ENCODE data around the gene CREBRF. TPM values are rescaled to one million over a fixed set of nuclear protein-coding genes. Genes with fewer than 3 reads are reported as not detected.

Gene CREBRF
- total and polyA plus RNA-seq, 2 of the 8 experiments (the other 6 are each of a cell fraction or from before 2014, with no cell fraction given): 1.2 to 4.7 TPM

DNA sequence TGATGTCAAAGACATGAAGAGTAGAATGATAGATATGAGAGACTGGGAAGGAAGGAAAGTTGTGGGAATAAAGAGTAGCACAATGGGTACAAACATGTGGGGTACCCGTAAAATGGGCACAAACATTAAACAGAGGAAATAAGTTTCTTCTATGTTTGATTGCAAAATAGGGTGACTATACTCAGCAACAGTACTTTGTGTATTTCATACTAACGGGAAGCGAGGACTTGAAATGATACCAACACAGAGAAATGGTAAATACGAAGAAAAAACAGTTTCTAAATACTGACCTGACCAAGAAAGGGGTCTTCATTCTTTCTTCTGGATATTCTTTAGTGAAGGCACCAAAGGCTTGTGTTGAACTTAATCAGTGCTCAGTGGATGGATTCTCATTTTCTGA, 41.5 kb upstream of the CREBRF start (continued):
- TF ChIP-seq SAP30 (IDR thresholded peaks at IDR 0.05; ENCODE audit: insufficient read depth, insufficient replicate concordance, low read length) (no peak), TAF1 (IDR thresholded peaks at IDR 0.05; ENCODE audit: low read depth, low read length) (no peak), SIRT6 (IDR thresholded peaks at IDR 0.05; ENCODE audit: low read length) (no peak)

Measured in H1 (cell line).